Kidney (tissue), 14 donors: ENCODE data around the gene MAP2K2. TPM values are rescaled to one million over a fixed set of nuclear protein-coding genes. Genes with fewer than 3 reads are reported as not detected.

Source experiments
- DNase-seq, 5 donors: peaks; one replicate each; pipeline ENCODE4 v3.0.0-alpha.2; 2013 to 2020
- FAIRE-seq: peaks from 2 replicates; lab custom pipeline; 2012; peaks lifted over from hg19 to GRCh38; lab: Jason Lieb, UNC
- H3K27ac ChIP-seq, 2 donors: one replicate each; pipeline ENCODE4 v1.7.0; 2013; ENCODE audit warnings: low read depth in 2 of 2, low read length in 2 of 2, inconsistent platforms in 1 of 2
- H3K27me3 ChIP-seq: one replicate; pipeline ENCODE4 v1.7.1; 2013; ENCODE audit warnings: low read length, inconsistent platforms; ENCODE audit not compliant: control insufficient read depth, insufficient read depth
- H3K36me3 ChIP-seq, 3 donors: one replicate each; pipeline versions ENCODE4 v1.7.0 to v1.7.1; 2013; ENCODE audit warnings: low read length in 3 of 3, control low read depth in 1 of 3, inconsistent platforms in 1 of 3; ENCODE audit not compliant: insufficient read depth in 3 of 3, control insufficient read depth in 2 of 3
- H3K4me1 ChIP-seq, 3 donors: one replicate each; pipeline versions ENCODE4 v1.7.0 to v1.7.1; 2013; ENCODE audit warnings: low read length in 3 of 3, inconsistent platforms in 1 of 3, low read depth in 1 of 3; ENCODE audit not compliant: control insufficient read depth in 2 of 3, insufficient read depth in 2 of 3
- H3K4me3 ChIP-seq, 3 donors: one replicate each; pipeline versions ENCODE4 v1.7.0 to v1.8.1; 2013; ENCODE audit warnings: low read length in 3 of 3, control low read depth in 1 of 3, inconsistent platforms in 1 of 3
- H3K9ac ChIP-seq, 3 donors: one replicate each; pipeline versions ENCODE4 v1.7.0 to v1.7.1; 2013; ENCODE audit warnings: low read length in 3 of 3, control low read depth in 1 of 3, inconsistent platforms in 1 of 3
- H3K9me3 ChIP-seq, 3 donors: one replicate each; pipeline versions ENCODE4 v1.7.0 to v1.7.1; 2013; ENCODE audit warnings: low read length in 3 of 3, control low read depth in 1 of 3, inconsistent platforms in 1 of 3; ENCODE audit not compliant: control insufficient read depth in 2 of 3, insufficient read depth in 1 of 3
- CTCF ChIP-seq: IDR thresholded peaks from 3 replicates; pipeline ENCODE4 v1.5.1; 2012; ENCODE audit warnings: mild to moderate bottlenecking, moderate library complexity, borderline replicate concordance; ENCODE audit not compliant: insufficient read depth; ENCODE audit errors: extremely low read depth
- intact Hi-C: fragments of 100-400 bp; cut with DNase I; formaldehyde crosslinking; loops from one replicate; pipeline ENCODE4 v1.11.1; 2022
- polyA plus RNA-seq: library from polyadenylated mRNA; stranded (reverse); fragments of 350-450 nt; fragmentation: Illumina TruSeq; extraction: RNeasy Lipid Tissue Mini Kit (QIAGEN cat#74804); gene quantifications from one replicate; pipeline ENCODE4 v1.2.3, GENCODE V29; 2014; ENCODE audit warnings: low read depth, low replicate concordance; ENCODE audit not compliant: insufficient read depth
- total RNA-seq: library from RNA; stranded (reverse); fragmentation: NEBNext Ultra II Directional; extraction: Animal tissue kit (Norgen Biotek cat#: 25700); gene quantifications from one replicate; pipeline ENCODE4 v1.2.1, GENCODE V29; 2021
- donor health status: control.
- donor health status: control.
- donor health status: control.
- donor health status: control.
- donor health status: control.
- donor health status: DM: yes; HTN: yes; CAD: no.
- donor health status: Normal renal cell carcinoma (clear cell type).

MAP2K2 gene
- total and polyA plus RNA-seq, 2 donors from 2014 or later, result 105 to 138 TPM

DNA sequence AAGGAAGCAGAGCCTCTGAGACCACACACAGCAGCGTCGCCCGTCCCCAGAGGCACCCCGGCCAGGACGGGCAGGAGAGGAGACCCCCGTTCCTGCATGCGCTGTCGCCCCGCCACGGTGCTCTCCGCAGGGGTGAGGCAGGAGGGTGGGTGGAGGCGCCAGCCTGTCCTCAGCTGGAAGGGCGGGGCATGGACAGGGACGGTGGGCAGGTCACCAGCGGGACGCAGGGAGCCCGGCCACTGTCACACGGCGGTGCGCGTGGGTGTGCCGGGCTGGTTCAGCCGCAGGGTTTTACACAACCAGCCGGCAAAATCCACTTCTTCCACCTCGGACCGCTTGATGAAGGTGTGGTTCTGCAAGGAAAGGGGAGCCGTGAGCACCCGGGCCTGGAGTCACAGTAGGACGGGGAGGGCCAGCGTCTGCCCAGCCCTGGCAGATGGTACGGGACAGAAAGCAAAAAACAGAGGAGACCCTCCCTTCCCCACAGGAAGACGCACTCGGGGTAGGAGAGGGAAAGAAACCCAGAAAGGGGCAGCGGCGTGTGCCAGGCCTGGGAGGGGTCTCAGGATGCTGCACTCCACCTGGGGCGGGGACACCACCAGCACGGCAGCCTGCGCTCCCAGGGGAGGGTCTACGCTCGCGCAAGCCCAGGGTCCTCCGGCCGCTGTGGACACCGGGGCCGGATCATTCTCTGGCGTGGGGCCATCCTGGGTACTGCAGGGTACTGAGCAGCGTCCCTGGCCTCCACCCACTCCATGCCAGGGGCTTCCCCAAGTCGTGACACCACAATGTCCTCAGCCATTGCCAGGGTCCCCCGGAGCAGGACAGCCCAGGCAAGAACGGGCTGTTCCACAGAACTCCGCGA is 33.3 kb downstream of the MAP2K2 start:
- Histone ChIP-seq H3K36me3 (no peaks in the 10 kb centered on the region), H3K9me3 (no peaks in the 10 kb centered on the region), H3K9ac (no peak overlapping the region), H3K27me3 (no peaks in the 10 kb centered on the region), H3K27ac (no peak overlapping the region), H3K4me1 (peaks cover 0 to 4% (median 2%) of the 10 kb centered on the region in 3 donors), H3K4me3 (no peak overlapping the region)
- intact Hi-C loops, result no loop called here
- TF ChIP-seq CTCF, result no peak
- no peak for DNase-seq
- FAIRE-seq, result no peak

DNA sequence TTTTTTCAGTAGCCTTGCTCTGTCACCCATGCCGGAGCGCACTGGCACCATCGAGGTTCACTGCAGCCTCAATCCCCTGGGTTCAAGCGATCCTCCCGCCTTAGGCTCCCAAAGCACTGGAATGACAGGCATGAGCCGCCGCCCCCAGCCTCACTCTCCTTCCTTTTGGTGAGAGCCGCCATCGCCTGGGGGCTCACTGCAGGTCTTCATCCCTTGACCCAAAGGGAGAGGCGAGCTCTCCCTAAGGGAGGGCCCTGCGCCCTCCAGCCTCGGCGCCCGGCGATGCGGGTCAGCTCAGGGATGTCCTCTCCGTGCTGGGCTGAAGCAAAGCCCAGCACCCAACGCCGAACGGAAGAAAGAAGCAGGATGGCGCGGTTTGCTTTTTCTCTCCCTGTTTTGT is 34.0 kb downstream of the MAP2K2 start:
- intact Hi-C loops, result no loop called here
- no peak for DNase-seq
- Histone ChIP-seq H3K4me1 (peaks cover 0 to 4% (median 2%) of the 10 kb centered on the region in 3 donors), H3K36me3 (no peaks in the 10 kb centered on the region), H3K4me3 (no peak overlapping the region), H3K9me3 (no peaks in the 10 kb centered on the region), H3K27me3 (no peaks in the 10 kb centered on the region), H3K9ac (no peak overlapping the region), H3K27ac (no peak overlapping the region)
- no peak for FAIRE-seq
- no peak for TF ChIP-seq CTCF

GRCh38 chr19:4089400-4089908 is 34.5 kb downstream of the MAP2K2 start:
- Histone ChIP-seq H3K27ac (no peak overlapping the region), H3K27me3 (no peaks in the 10 kb centered on the region), H3K4me3 (no peak overlapping the region), H3K4me1 (peaks cover 0 to 5% (median 4%) of the 10 kb centered on the region in 3 donors), H3K9me3 (no peaks in the 10 kb centered on the region), H3K9ac (no peak overlapping the region), H3K36me3 (no peaks in the 10 kb centered on the region)
- intact Hi-C loops, result no loop called here
- FAIRE-seq (no peak), DNase-seq (peak in 1 of 5 donors; percentile 82)
- TF ChIP-seq CTCF, result no peak
